ENCODE results near the gene SRGAP2C.
"Not testable (repeated sequence)": the region's sequence is repeated elsewhere in the genome, so short reads cannot be mapped to it uniquely, and the experiment has no call there.

- not testable (repeated sequence) for TF ChIP-seq POU2F2, POLR2A (IDR thresholded peaks at IDR 0.05; ENCODE audit: low read depth, low read length)
These were observed 16.6 kb upstream of the SRGAP2C start for GRCh38 chr1:121168152-121168668.
